ENCODE data around the gene SLC9C1. TPM values are rescaled to one million over a fixed set of nuclear protein-coding genes. Genes with fewer than 3 reads are reported as not detected.

Gene SLC9C1
- total and polyA plus RNA-seq, 2 of the 13 experiments (the other 11 are each of a cell fraction or from before 2014, with no cell fraction given) = not detected

- TF ChIP-seq ZNF639 (CRISPR knock-in tag; conservative IDR thresholded peaks at IDR 0.05) = no peak
Measured at GRCh38 chr3:112119962-112120836, 173.8 kb downstream of the SLC9C1 start (continued).

- Histone ChIP-seq H3K4me3 (replicated peaks in 1 of 3; ENCODE audit: insufficient read depth in 1 of 3, low read depth in 2 of 3, low read length in 3 of 3) (no peak overlapping the region), H3K4me2 (ENCODE audit: low read depth, low read length) (no peak overlapping the region), H4K20me1 (ENCODE audit: insufficient read depth, low read length) (no peaks in the 10 kb centered on the region), H3K27me3 (ENCODE audit: control insufficient read depth in 1 of 2, insufficient read depth in 2 of 2, low read length in 2 of 2) (no peaks in the 10 kb centered on the region), H3K9me3 (ENCODE audit: low read length) (no peaks in the 10 kb centered on the region), H3K36me3 (replicated peaks in 1 of 2; ENCODE audit: control insufficient read depth in 1 of 2, insufficient read depth in 2 of 2, low read length in 2 of 2) (no peaks in the 10 kb centered on the region), H3K79me2 (ENCODE audit: insufficient read depth, low read length) (no peaks in the 10 kb centered on the region), H3K27ac (ENCODE audit: extremely low read length, insufficient read depth, low read length) (no peak overlapping the region), H2AFZ (ENCODE audit: low read length) (no peak overlapping the region), H3K9ac (ENCODE audit: insufficient read depth, low read depth, low read length) (no peak overlapping the region), H3K4me1 (ENCODE audit: insufficient read depth, low read length) (no peaks in the 10 kb centered on the region)
- in situ Hi-C loops (cut with HindIII; ENCODE audit: extremely low pct_ligation_motif_present, low pct_unique_long_range_greater_than_20kb) (loop anchor here (10.0 kb wide), 1 partner anchor 417 kb away; no protein-coding TSS in a partner anchor), intact Hi-C loops (cut with micrococcal nuclease; ENCODE audit: unreplicated experiment) (no loop called here)
- BruUV-seq (replicated peaks) = no TSS peak
- WGBS (ENCODE audit: low lambda C conversion rate) = 40% methylated on average over 4 of the region's 4 CpGs
- FAIRE-seq = no peak
- peak; percentile 46; the same call in 2 of the 3 replicates for ATAC-seq
- no peak for DNase-seq (ENCODE audit: low spot score)
- TF ChIP-seq RBM22 (optimal IDR thresholded peaks at IDR 0.05; ENCODE audit: low read length) = no peak
- no peak for TF ChIP-seq RFXANK (CRISPR knock-in tag; IDR thresholded peaks at IDR 0.05)
- TF ChIP-seq SSRP1 (CRISPR knock-in tag; IDR thresholded peaks at IDR 0.05) = no peak
- TF ChIP-seq ARHGAP35 (CRISPR knock-in tag; IDR thresholded peaks at IDR 0.05; ENCODE audit: borderline replicate concordance) = no peak
- no peak for TF ChIP-seq GATA4 (IDR thresholded peaks at IDR 0.05; ENCODE audit: borderline replicate concordance, low read depth)
- TF ChIP-seq TEAD3 (CRISPR knock-in tag; optimal IDR thresholded peaks at IDR 0.05; ENCODE audit: borderline replicate concordance) = no peak
- TF ChIP-seq MAX (IDR thresholded peaks at IDR 0.05) = no peak
- no peak for TF ChIP-seq FOXA3 (CRISPR knock-in tag; IDR thresholded peaks at IDR 0.05)
- TF ChIP-seq ZNF326 (CRISPR knock-in tag; IDR thresholded peaks at IDR 0.05; ENCODE audit: borderline replicate concordance) = no peak
- no peak for TF ChIP-seq ZNF556 (CRISPR knock-in tag; IDR thresholded peaks at IDR 0.05; ENCODE audit: borderline replicate concordance)
- no peak for TF ChIP-seq KLF6 (CRISPR knock-in tag; IDR thresholded peaks at IDR 0.05)
- TF ChIP-seq ZBTB43 (CRISPR knock-in tag; conservative IDR thresholded peaks at IDR 0.05) = no peak
- CTCF ChIA-PET (ENCODE audit: low intra/inter-chr PET ratio, low total read pairs) = no interaction called here
- POLR2A ChIA-PET = no interaction called here
Measured at GRCh38 chr3:112117841-112118571, 176.0 kb downstream of the SLC9C1 start.
